WI38 (cell line): Measurements from ENCODE around the gene SLC2A11.
A peak's percentile ranks its signal among the peaks of the same experiment; 100 is the strongest.
"Not testable (repeated sequence)": the region's sequence is repeated elsewhere in the genome, so short reads cannot be mapped to it uniquely, and the experiment has no call there.

ENCODE experiments used
- H3K4me3 ChIP-seq: 2 replicates; pipeline ENCODE4 v1.5.1; 2011; ENCODE audit warnings: low read depth, mild to moderate bottlenecking, control low read depth, low read length
- TF ChIP-seq, protein P1 (sequence below): IDR thresholded peaks from 2 replicates; pipeline ENCODE4 v1.5.1; 2012; ENCODE audit warnings: low read depth, mild to moderate bottlenecking, control low read depth, low read length

The SLC2A11 gene

DNA sequence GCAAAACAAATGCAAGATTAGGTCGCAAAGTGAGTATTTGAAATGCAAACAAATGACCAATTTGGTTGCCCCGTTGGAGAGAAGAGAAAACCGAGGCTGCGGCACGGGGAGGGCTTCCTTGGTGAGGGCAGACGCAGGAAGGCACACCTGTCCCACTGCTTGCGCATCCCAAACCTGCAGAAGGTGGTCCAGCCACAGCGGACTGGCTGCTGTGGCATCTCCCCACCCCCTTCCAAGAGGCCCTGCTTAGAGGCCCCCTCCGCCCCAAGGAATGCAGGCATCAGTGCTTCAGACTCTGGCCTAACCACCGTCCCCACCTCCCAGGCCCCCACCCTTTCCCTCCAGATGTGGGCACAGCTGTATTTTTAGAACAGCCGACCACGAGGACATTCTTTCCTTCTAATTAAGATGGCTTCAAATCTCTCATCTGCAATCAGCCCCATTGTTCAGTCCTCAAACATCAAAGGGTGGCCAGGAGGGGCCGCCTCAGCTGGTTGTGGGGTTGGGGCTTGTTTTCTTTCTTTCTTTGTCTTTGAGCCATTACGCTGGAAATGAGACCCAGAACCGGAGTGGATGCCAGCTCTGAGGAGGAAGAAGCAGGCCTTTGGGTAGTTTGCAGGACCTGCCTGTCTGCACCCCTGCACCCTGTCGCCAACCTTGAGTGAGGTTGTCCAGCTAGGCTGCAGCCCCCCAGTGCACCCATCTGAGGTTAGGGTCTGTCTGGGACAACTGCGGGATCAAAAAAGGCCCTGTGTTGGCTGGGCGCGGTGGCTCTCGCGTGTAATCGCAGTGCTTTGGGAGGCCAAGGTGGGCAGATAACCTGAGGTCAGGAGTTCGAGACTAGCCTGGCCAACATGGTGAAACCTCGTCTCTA lies 9.4 kb upstream of the SLC2A11 start:
- H3K4me3 ChIP-seq = no peak overlapping the region
- TF ChIP-seq, protein P1, sequence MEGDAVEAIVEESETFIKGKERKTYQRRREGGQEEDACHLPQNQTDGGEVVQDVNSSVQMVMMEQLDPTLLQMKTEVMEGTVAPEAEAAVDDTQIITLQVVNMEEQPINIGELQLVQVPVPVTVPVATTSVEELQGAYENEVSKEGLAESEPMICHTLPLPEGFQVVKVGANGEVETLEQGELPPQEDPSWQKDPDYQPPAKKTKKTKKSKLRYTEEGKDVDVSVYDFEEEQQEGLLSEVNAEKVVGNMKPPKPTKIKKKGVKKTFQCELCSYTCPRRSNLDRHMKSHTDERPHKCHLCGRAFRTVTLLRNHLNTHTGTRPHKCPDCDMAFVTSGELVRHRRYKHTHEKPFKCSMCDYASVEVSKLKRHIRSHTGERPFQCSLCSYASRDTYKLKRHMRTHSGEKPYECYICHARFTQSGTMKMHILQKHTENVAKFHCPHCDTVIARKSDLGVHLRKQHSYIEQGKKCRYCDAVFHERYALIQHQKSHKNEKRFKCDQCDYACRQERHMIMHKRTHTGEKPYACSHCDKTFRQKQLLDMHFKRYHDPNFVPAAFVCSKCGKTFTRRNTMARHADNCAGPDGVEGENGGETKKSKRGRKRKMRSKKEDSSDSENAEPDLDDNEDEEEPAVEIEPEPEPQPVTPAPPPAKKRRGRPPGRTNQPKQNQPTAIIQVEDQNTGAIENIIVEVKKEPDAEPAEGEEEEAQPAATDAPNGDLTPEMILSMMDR = no peak

DNA sequence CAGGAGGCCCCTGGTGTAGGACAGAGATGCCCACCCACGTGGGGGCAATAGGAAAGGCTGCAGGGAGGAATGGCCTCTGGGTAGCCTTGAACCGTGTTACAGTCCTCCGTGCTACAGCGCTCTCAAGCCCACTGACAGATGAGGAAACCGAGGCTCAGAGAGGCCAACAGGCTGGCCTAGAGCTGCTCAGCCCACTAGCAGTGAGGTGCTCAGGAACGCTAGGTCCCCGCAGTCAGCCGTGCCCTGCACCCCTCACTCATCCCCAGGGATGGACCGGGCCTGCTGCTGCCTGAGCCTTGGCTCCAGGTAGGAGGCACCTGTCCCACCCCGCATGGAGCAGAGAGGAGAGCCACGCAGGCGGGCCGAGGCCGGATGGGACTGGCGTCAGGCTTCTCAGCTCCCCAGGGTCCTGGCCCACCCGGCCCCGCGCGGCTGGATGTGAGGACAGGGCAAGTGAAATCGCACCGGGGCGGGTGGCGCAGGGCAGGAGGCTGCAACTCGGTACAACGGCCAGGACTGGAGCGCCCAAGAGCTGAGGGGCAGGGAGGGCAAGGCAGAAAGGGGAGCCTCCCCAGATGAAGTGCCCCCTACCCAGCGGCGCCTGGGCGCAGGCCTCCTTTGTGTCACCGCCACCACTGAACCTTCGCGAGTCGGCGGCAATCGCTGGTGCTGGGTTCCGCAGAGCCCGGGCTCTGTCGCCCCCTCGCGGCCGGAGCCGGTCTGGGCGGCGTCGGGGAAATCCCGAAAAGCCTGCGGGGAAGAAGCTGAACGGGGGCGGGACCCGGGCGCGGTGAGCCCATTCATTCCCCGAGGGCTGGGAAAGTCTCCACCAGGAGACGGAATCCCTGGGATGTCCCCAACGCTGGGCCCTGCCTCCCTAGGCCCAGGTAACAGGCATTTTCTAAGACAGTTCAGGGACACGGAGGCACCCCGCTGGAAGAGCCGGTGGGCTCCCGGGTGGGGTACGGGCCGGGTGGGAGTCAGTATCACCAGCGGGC lies 8.4 kb upstream of the SLC2A11 start:
- TF ChIP-seq, protein P1 = peak; percentile 90
- no peak overlapping the region for H3K4me3 ChIP-seq

DNA sequence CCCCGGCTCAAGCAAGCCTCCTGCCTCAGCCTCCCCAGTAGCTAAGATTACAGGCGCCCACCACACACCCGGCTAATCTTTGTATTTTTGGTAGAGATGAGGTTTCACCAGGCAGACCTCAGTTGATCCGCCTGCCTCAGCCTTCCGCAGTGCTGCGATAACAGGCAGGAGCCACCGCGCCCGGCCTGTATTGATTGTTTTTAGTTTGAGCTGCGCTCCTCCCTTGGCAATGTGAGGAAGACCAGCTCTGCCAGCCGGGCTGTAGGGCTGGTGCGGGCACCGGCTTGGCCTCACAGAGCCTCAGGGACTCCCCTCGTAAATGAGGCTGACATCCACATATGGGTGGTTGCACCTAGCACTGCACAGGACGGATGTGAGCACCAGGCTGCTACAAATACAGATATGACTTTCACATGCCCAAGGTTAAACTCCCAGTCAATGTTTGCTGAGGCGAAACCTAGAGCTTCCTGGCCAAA lies 7.5 kb upstream of the SLC2A11 start:
- H3K4me3 ChIP-seq = no peak overlapping the region
- TF ChIP-seq, protein P1 = no peak

DNA sequence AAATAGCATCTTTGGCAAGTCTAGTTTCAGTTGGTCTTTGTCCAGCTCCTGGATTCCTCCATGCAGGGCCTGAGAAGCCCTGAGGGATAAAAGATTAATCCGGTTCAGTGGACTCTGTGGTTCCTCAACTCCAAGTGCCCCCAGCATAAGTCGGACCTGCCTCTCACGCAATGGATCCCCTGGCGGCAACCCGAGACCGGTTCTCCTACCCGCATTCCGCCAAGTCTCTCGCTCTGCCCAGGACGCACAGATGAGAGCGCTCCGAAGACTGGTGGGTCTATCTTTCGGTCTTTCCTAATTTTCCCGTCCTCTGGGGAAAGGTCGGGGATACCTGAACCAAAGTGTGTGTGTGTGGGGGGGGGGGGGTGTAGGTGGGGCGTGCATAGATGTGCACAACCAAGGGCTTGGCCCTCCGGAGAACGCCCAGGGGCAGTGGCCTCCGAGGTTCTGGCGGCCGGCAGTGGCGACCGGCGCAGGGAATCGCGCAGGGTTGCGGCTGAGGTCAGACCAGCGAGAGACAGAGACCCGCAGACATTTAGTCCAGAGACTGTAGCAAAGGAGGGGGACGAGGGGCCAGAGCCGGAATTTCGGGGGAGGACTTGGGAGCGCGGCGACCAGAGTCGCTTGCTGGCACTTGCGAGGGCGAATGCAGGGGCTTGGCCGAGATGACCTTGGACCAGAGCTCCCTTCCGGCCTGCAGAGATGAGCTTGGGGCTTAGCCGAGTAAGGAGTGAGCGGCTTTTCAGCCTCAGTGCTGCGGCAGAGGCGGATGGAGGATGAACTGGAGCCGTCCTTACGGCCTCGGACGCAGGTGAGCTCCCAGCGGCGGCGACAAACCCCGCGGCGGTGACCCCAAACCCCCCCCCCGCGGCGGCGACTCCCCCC lies 712 bp upstream of the SLC2A11 start:
- TF ChIP-seq, protein P1 = no peak
- peak overlapping the region; percentile 80 for H3K4me3 ChIP-seq

DNA sequence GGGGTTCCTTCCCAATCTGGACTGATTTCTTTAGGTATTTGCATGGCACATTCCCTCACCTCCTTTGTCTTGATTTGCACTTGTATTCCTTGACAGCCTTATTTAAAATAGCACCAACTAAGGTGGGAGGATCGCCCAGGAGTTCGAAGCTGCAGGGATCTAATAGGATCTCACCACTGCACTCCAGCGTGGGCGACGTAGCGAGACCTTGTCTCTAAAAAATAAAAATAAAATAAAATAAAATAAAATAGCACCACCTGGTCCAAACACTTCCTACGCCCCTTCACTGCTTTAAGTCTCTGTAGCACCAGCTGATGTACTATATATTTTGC lies 775 bp downstream of the SLC2A11 start:
- TF ChIP-seq, protein P1 = no peak
- peak overlapping the region; percentile 80 for H3K4me3 ChIP-seq

DNA sequence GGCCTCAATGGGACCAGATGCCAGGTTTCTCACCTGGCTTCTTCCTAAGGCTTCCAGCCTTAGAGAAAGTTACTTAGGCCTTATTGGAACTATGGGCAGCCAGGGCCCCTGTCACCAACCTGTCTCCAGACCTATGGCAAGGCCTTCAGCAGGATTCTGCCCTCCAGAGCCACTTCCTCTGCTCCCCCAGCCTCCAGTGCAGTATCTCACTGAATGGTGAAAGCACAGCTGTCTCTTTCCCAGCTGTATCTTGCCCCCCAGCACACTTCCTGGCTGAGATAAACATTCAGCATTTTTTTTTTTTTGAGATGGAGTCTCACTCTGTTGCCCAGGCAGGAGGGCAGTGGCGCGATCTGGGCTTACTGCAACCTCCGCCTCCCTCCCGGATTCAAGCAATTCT lies 1.5 kb downstream of the SLC2A11 start:
- TF ChIP-seq, protein P1 = no peak
- no peak overlapping the region for H3K4me3 ChIP-seq

DNA sequence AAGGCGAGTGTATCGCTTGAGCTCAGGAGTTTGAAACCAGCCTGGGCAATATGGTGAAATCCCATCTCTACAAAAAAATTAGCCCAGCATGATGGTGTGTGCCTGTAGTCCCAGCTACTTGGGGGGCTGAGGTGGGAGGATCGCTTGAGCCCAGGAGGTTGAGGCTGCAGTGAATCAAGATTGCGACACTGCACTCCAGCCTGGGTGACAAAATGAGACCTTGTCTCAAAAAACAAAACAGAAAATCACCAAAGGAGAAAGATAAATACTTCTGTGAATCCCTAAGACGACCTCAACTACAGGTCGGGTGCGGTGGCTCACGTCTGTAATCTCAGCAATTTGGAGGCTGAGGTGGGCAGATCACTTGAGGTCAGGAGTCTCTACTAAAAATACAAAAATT lies 2.5 kb downstream of the SLC2A11 start:
- not testable (repeated sequence) for H3K4me3 ChIP-seq
